GM12891 (cell line): ENCODE measurements around the gene TIE1.

Experiments
- POLR2A ChIP-seq: IDR thresholded peaks from 2 replicates; pipeline ENCODE4 v1.6.1; 2011; ENCODE audit warnings: low read depth, low read length, control low read depth
- POLR2AphosphoS5 ChIP-seq: IDR thresholded peaks from 2 replicates; pipeline ENCODE4 v1.6.1; 2011; ENCODE audit warnings: low read depth, low read length, control low read depth

GRCh38 chr1:43302721-43303470, 2.1 kb downstream of the TIE1 start:
- TF ChIP-seq POLR2AphosphoS5 (no peak), POLR2A (no peak)
